PFSK-1 (cell line): ENCODE measurements around the gene TTYH1.

Experiments
- FOXP2 ChIP-seq: optimal IDR thresholded peaks from 2 replicates; pipeline ENCODE3; 2011; ENCODE audit warnings: borderline replicate concordance, control low read depth, inconsistent platforms; ENCODE audit not compliant: insufficient read depth; ENCODE audit errors: extremely low read length, extremely low read depth
- POLR2AphosphoS5 ChIP-seq: IDR thresholded peaks from 2 replicates; pipeline ENCODE4 v1.6.1; 2012; ENCODE audit warnings: low read depth, mild to moderate bottlenecking, control low read depth, low read length, moderate library complexity
- SIN3A ChIP-seq: IDR thresholded peaks from 2 replicates; pipeline ENCODE4 v1.6.1; 2012; ENCODE audit warnings: mild to moderate bottlenecking, low read length, moderate library complexity, borderline replicate concordance; ENCODE audit not compliant: insufficient read depth
- TAF1 ChIP-seq: IDR thresholded peaks from 2 replicates; pipeline ENCODE4 v1.6.1; 2012; ENCODE audit warnings: low read length, control low read depth, borderline replicate concordance; ENCODE audit not compliant: insufficient read depth
- TF ChIP-seq, protein P1 (sequence below), 2 experiments: IDR thresholded peaks; 2 replicates each; pipeline versions ENCODE4 v1.6.1 to v1.8.0; 2011 to 2012; ENCODE audit warnings: low read depth in 2 of 2, low read length in 2 of 2, control low read depth in 1 of 2, inconsistent platforms in 1 of 2, mild to moderate bottlenecking in 1 of 2, moderate library complexity in 1 of 2; ENCODE audit not compliant: insufficient read depth in 1 of 2

DNA sequence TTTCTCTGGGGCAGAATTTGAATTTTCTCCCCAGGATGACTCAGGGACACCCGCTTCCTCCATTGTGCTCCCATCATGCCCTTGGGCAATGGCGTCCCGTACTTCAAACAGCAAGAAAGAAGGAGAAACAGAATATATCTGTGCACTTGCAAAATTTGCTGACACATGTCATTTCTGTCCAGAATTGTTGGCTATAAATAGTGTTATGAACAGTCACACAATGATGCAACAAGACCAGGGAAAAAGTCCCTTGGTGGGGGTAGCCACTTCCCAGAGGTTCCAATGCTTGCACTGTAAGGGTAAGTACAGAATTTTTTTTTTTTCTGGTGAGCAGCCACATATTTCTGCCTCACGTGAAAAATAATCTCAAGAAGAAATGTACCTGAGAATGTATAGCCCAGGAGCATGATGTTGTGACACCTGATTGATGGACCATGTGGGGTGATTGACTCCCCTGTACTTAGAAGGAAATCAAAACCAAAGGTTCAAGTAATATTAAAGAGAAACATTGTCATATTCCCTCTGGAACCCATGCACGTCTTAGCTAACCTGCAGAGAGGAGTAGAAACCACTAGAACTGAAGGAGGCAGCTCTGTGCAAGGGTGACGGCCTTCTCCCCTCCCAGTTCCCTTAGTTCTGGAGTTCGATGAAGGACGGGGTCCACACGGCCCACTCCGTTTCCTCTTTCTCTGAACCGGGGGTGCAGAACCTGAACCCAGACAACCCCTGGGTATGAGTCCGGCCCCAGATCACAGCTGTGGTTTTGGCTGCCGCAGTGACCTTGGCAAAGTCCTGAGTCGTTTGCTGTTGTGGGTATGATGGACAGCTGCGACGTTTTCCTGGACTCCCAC lies 41.3 kb upstream of the TTYH1 start:
- no peak for TF ChIP-seq POLR2AphosphoS5
- TF ChIP-seq, protein P1, sequence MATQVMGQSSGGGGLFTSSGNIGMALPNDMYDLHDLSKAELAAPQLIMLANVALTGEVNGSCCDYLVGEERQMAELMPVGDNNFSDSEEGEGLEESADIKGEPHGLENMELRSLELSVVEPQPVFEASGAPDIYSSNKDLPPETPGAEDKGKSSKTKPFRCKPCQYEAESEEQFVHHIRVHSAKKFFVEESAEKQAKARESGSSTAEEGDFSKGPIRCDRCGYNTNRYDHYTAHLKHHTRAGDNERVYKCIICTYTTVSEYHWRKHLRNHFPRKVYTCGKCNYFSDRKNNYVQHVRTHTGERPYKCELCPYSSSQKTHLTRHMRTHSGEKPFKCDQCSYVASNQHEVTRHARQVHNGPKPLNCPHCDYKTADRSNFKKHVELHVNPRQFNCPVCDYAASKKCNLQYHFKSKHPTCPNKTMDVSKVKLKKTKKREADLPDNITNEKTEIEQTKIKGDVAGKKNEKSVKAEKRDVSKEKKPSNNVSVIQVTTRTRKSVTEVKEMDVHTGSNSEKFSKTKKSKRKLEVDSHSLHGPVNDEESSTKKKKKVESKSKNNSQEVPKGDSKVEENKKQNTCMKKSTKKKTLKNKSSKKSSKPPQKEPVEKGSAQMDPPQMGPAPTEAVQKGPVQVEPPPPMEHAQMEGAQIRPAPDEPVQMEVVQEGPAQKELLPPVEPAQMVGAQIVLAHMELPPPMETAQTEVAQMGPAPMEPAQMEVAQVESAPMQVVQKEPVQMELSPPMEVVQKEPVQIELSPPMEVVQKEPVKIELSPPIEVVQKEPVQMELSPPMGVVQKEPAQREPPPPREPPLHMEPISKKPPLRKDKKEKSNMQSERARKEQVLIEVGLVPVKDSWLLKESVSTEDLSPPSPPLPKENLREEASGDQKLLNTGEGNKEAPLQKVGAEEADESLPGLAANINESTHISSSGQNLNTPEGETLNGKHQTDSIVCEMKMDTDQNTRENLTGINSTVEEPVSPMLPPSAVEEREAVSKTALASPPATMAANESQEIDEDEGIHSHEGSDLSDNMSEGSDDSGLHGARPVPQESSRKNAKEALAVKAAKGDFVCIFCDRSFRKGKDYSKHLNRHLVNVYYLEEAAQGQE (IDR thresholded peaks at IDR 0.05; ENCODE audit: insufficient read depth in 1 of 2, low read depth in 2 of 2, low read length in 2 of 2): no peak
- no peak for TF ChIP-seq TAF1
- no peak for TF ChIP-seq SIN3A
- TF ChIP-seq FOXP2: no peak
